HCT116 (cell line): ENCODE measurements around the gene DENND2A. TPM values are rescaled to one million over a fixed set of nuclear protein-coding genes. Genes with fewer than 3 reads are reported as not detected.

Source experiments
- ATAC-seq: fragments of 200-7000 bp; cut with Tn5 transposase; 2 replicates; pipeline ENCODE4 v1.9.1; 2020; ENCODE audit warnings: mild to moderate bottlenecking, moderate library complexity
- BruUV-seq: library from RNA; stranded (reverse); fragments of 400-500 nt; replicated peaks from 2 replicates; lab custom pipeline; 2021; lab: Mats Ljungman, UMichigan
- CTCF ChIA-PET: fragments of 300-600 bp; sonication (Branson Sonifier 250); formaldehyde crosslinking; loops from one replicate; lab custom pipeline; 2021; ENCODE audit warnings: antibody characterized with exemption; lab: Charles Lee
- POLR2A ChIA-PET: fragments of 300-600, 350-600 bp; sonication (Branson Sonifier 250); formaldehyde crosslinking; loops from one replicate; lab custom pipeline; 2021; ENCODE audit warnings: antibody characterized with exemption; lab: Charles Lee
- RAD21 ChIA-PET, 2 experiments: fragments of 300-600 bp; sonication (Branson Sonifier 250); formaldehyde crosslinking; loops; one replicate each; lab custom pipeline; 2023; ENCODE audit warnings: low total read pairs in 2 of 2; ENCODE audit not compliant: uncharacterized antibody in 2 of 2, unreplicated experiment in 2 of 2, low non-redundant PET in 1 of 2; lab: Charles Lee
- DNase-seq: peaks from one replicate; pipeline ENCODE4 v3.0.0-alpha.2; 2010; ENCODE audit warnings: low read depth, low spot score
- H2AFZ ChIP-seq: fragments of 200-600 bp; shearing (Covaris generic), sonication (generic); 2 replicates; pipeline ENCODE4 v1.6.1; 2017; ENCODE audit warnings: low read depth, mixed run types, mixed read lengths, antibody characterized with exemption, low read length; ENCODE audit not compliant: poor library complexity, severe bottlenecking
- H3K27ac ChIP-seq: 2 replicates; pipeline ENCODE4 v1.5.1; 2012; ENCODE audit warnings: low read depth, low read length
- H3K27me3 ChIP-seq: fragments of 200-600 bp; sonication (generic); 2 replicates; pipeline ENCODE4 v1.6.1; 2016; ENCODE audit warnings: mixed run types, low read length, mixed read lengths; ENCODE audit not compliant: insufficient read depth
- H3K36me3 ChIP-seq, 2 experiments: fragments of 200-500 bp in 1 of 2; fragments of 200-600 bp in 1 of 2; sonication (Bioruptor generic) in 1 of 2; sonication (generic) in 1 of 2; 2 replicates each; pipeline versions ENCODE4 v1.5.1 to v1.6.1; 2014 to 2016; ENCODE audit warnings: low read length in 2 of 2, inconsistent platforms in 1 of 2, mixed read lengths in 1 of 2, mixed run types in 1 of 2; ENCODE audit not compliant: insufficient read depth in 2 of 2, control insufficient read depth in 1 of 2
- H3K4me1 ChIP-seq, 2 experiments: fragments of 200-600 bp in 1 of 2; sonication (generic) in 1 of 2; 2 replicates each; pipeline versions ENCODE4 v1.5.1 to v1.6.1; 2012 to 2017; ENCODE audit warnings: low read length in 2 of 2, inconsistent platforms in 1 of 2, mild to moderate bottlenecking in 1 of 2, mixed read lengths in 1 of 2, mixed run types in 1 of 2, moderate library complexity in 1 of 2; ENCODE audit not compliant: insufficient read depth in 2 of 2, control insufficient read depth in 1 of 2
- H3K4me2 ChIP-seq: fragments of 200-600 bp; sonication (generic); 2 replicates; pipeline ENCODE4 v1.6.1; 2017; ENCODE audit warnings: mixed run types, low read length, mixed read lengths
- H3K4me3 ChIP-seq, 2 experiments: fragments of 200-600 bp in 1 of 2; sonication (generic) in 1 of 2; replicated peaks in 1 of 2; 2 replicates each; pipeline ENCODE4 v1.5.1; 2011 to 2016; ENCODE audit warnings: low read length in 2 of 2, control low read depth in 1 of 2, low read depth in 1 of 2, mild to moderate bottlenecking in 1 of 2, mixed read lengths in 1 of 2, mixed run types in 1 of 2
- H3K79me2 ChIP-seq: fragments of 200-600 bp; sonication (generic); 2 replicates; pipeline ENCODE4 v1.6.1; 2017; ENCODE audit warnings: mild to moderate bottlenecking, mixed run types, low read length, moderate library complexity, mixed read lengths; ENCODE audit not compliant: insufficient read depth
- H3K9ac ChIP-seq: fragments of 200-600 bp; sonication (generic); 2 replicates; pipeline ENCODE4 v1.6.1; 2016; ENCODE audit warnings: low read length, mixed read lengths
- H3K9me2 ChIP-seq: fragments of 200-600 bp; sonication (generic), shearing (Covaris generic); 2 replicates; pipeline ENCODE4 v1.6.1; 2017; ENCODE audit warnings: mixed run types, mild to moderate bottlenecking, moderate library complexity; ENCODE audit not compliant: insufficient read depth
- H3K9me3 ChIP-seq, 2 experiments: fragments of 200-500 bp in 1 of 2; fragments of 200-600 bp in 1 of 2; sonication (Bioruptor generic) in 1 of 2; sonication (generic) in 1 of 2; 2 replicates each; pipeline ENCODE4 v1.6.1; 2014 to 2017; ENCODE audit warnings: low read length in 2 of 2, mixed read lengths in 2 of 2, inconsistent platforms in 1 of 2, low read depth in 1 of 2, mild to moderate bottlenecking in 1 of 2, mixed run types in 1 of 2, moderate library complexity in 1 of 2; ENCODE audit not compliant: control insufficient read depth in 1 of 2, insufficient read depth in 1 of 2
- H4K20me1 ChIP-seq: fragments of 200-600 bp; sonication (generic), shearing (Covaris generic); 2 replicates; pipeline ENCODE4 v1.6.1; 2017; ENCODE audit warnings: mixed run types, mild to moderate bottlenecking, moderate library complexity; ENCODE audit not compliant: insufficient read depth
- CBX3 ChIP-seq: IDR thresholded peaks from 2 replicates; pipeline ENCODE4 v1.6.1; 2012; ENCODE audit warnings: low read depth
- CEBPB ChIP-seq: IDR thresholded peaks from 2 replicates; pipeline ENCODE4 v1.6.1; 2012; ENCODE audit warnings: low read depth
- EGR1 ChIP-seq: IDR thresholded peaks from 2 replicates; pipeline ENCODE4 v1.6.1; 2012; ENCODE audit warnings: low read depth
- ELF1 ChIP-seq: IDR thresholded peaks from 2 replicates; pipeline ENCODE4 v1.6.1; 2012; ENCODE audit warnings: low read depth, borderline replicate concordance
- EZH2 ChIP-seq: fragments of 200-600 bp; sonication (generic); IDR thresholded peaks from 2 replicates; pipeline ENCODE4 v1.6.1; 2017; ENCODE audit warnings: antibody characterized with exemption, mixed run types
- EZH2phosphoT487 ChIP-seq: fragments of 200-600 bp; IDR thresholded peaks from 2 replicates; pipeline ENCODE4 v1.6.1; 2018; ENCODE audit warnings: antibody characterized with exemption, borderline replicate concordance
- FOSL1 ChIP-seq: IDR thresholded peaks from 2 replicates; pipeline ENCODE4 v1.6.1; 2012; ENCODE audit warnings: low read depth
- JUND ChIP-seq: IDR thresholded peaks from 2 replicates; pipeline ENCODE4 v1.6.1; 2012
- POLR2A ChIP-seq: IDR thresholded peaks from 2 replicates; pipeline ENCODE4 v1.7.0; 2011; ENCODE audit warnings: borderline replicate concordance; ENCODE audit not compliant: insufficient read depth, insufficient read length; ENCODE audit errors: extremely low read depth
- POLR2AphosphoS5 ChIP-seq: IDR thresholded peaks from 2 replicates; pipeline ENCODE4 v1.6.1; 2011; ENCODE audit warnings: mild to moderate bottlenecking, low read depth, low read length, moderate library complexity
- RAD21 ChIP-seq: IDR thresholded peaks from 2 replicates; pipeline ENCODE4 v1.6.1; 2012; ENCODE audit warnings: low read depth, mild to moderate bottlenecking
- SIN3A ChIP-seq: IDR thresholded peaks from 2 replicates; pipeline ENCODE4 v1.6.1; 2012; ENCODE audit warnings: low read depth
- SP1 ChIP-seq: IDR thresholded peaks from 2 replicates; pipeline ENCODE4 v1.6.1; 2012; ENCODE audit warnings: low read depth
- SRF ChIP-seq: IDR thresholded peaks from 2 replicates; pipeline ENCODE4 v1.6.1; 2012; ENCODE audit warnings: low read depth
- YY1 ChIP-seq: IDR thresholded peaks from 2 replicates; pipeline ENCODE4 v1.6.1; 2011; ENCODE audit warnings: low read length, low read depth, moderate library complexity, mild to moderate bottlenecking; ENCODE audit not compliant: insufficient replicate concordance; ENCODE audit errors: extremely low read depth
- intact Hi-C: fragments of 100-400 bp; cut with micrococcal nuclease; formaldehyde crosslinking; loops from 2 replicates; pipeline ENCODE4 v1.10.0; 2022
- total RNA-seq: library from RNA; stranded (reverse); gene quantifications from one replicate; pipeline ENCODE4 v1.2.1, GENCODE V29; 2021; ENCODE audit not compliant: unreplicated experiment
- TF ChIP-seq, protein P1 (sequence below): IDR thresholded peaks from 2 replicates; pipeline ENCODE4 v1.6.1; 2012
- TF ChIP-seq, protein P2 (sequence below): IDR thresholded peaks from 2 replicates; pipeline ENCODE4 v1.6.1; 2012; ENCODE audit warnings: low read depth

Gene DENND2A
- total RNA-seq, 1 experiment from 2014 or later, result 0.12 TPM

DNA sequence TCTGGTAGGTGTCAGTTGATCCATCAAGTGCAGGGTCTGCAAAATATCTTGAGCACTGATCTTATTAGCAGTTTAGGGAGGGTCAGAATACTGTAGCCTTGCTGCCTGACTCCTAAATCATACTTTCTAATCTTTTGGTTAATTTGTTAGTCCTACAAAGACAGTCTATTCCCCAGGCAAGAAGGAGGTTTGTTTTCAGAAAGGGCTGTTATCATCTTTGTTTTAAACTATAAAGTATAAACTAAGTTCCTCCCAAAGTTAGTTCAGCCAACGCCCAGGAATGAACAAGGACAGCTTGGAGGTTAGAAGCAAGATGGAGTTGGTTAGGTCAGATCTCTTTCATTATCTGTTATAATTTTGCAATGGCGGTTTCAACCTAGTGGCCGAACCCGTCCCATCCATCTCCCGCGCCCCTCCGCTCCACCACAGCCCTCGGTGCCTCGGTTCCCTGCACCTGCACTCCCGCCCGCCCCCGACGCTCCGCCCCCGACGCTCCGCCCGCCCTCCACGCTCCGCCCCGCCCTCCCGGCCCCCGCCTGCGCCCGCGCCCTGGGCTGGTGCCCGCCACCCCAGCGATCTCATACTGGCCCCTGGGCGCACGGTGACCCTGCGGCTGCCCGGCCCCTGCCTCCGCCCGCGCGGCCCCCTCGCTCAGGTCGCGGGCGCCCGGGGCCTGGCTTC, 31.9 kb upstream of the DENND2A start, which contains the start of gene ADCK2:
TSS of gene ADCK2 (plus strand) at position 564 of the 681 bp plus-strand sequence. CDS start 386 bp downstream, outside the sequence.
- no peak for DNase-seq
- peaks cover 9 to 27% of the 10 kb centered on the region in 2 experiments for H3K4me1 ChIP-seq
- RAD21 ChIA-PET, result no interaction called here
- no peaks in the 10 kb centered on the region for H3K9me2 ChIP-seq
- peak within 1 kb of the TSS; percentile 78 for H2AFZ ChIP-seq
- peak within 1 kb of the TSS; percentile 97 for H3K4me2 ChIP-seq
- peak within 1 kb of the TSS; percentile 52 to 66 for H3K4me3 ChIP-seq
- no peaks in the 10 kb centered on the region for H3K36me3 ChIP-seq
- POLR2A ChIA-PET, result no interaction called here
- CTCF ChIA-PET, result interaction anchor here (0.8 to 1.0 kb wide), 2 partner anchors 139 to 155 kb away, joined by 3 read pairs; no protein-coding TSS in a partner anchor
- H3K79me2 ChIP-seq, result no peaks in the 10 kb centered on the region
- ATAC-seq, result peak; percentile 82
- TF ChIP-seq FOSL1 (no peak), POLR2AphosphoS5 (peak; percentile 77)
- TF ChIP-seq, protein P1, sequence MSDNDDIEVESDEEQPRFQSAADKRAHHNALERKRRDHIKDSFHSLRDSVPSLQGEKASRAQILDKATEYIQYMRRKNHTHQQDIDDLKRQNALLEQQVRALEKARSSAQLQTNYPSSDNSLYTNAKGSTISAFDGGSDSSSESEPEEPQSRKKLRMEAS, result peak; percentile 4; the same call in 1 of the 2 replicates
- no peaks in the 10 kb centered on the region for H4K20me1 ChIP-seq
- no peaks in the 10 kb centered on the region for H3K27me3 ChIP-seq
- BruUV-seq, result no TSS peak
- intact Hi-C loops, result loop anchor here (5.0 kb wide), 1 partner anchor 860 kb away; no protein-coding TSS in a partner anchor
- peak within 1 kb of the TSS; percentile 59 for H3K9ac ChIP-seq
- H3K9me3 ChIP-seq, result no peaks in the 10 kb centered on the region
- peak within 1 kb of the TSS; percentile 87 for H3K27ac ChIP-seq

DNA sequence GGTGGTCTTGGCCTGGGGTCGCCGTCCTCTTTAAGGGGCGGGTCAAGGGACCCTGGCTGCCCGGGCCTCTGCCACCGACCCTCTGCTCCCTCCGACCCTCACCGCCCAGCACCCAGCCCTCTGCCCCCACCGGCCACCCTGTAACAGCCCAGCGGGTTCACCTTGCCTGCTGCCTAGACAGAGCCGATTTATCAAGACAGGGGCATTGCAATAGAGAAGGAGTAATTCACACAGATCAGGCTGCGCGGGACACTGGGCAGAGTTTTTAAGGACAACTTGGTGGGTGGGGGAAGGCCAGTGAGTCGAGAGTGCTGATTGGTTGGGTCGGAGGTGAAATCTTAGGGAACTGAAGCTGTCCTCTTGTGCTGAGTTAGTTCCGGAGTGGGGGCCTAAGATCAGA, 31.4 kb upstream of the DENND2A start:
- H3K27ac ChIP-seq, result no peak overlapping the region
- RAD21 ChIA-PET, result no interaction called here
- no peak for TF ChIP-seq SP1
- TF ChIP-seq, protein P1, result no peak
- TF ChIP-seq RAD21, result no peak
- TF ChIP-seq JUND, result no peak
- no peak for TF ChIP-seq SRF
- no peak for TF ChIP-seq FOSL1
- TF ChIP-seq EGR1, result no peak
- TF ChIP-seq EZH2phosphoT487, result no peak
- TF ChIP-seq, protein P2, sequence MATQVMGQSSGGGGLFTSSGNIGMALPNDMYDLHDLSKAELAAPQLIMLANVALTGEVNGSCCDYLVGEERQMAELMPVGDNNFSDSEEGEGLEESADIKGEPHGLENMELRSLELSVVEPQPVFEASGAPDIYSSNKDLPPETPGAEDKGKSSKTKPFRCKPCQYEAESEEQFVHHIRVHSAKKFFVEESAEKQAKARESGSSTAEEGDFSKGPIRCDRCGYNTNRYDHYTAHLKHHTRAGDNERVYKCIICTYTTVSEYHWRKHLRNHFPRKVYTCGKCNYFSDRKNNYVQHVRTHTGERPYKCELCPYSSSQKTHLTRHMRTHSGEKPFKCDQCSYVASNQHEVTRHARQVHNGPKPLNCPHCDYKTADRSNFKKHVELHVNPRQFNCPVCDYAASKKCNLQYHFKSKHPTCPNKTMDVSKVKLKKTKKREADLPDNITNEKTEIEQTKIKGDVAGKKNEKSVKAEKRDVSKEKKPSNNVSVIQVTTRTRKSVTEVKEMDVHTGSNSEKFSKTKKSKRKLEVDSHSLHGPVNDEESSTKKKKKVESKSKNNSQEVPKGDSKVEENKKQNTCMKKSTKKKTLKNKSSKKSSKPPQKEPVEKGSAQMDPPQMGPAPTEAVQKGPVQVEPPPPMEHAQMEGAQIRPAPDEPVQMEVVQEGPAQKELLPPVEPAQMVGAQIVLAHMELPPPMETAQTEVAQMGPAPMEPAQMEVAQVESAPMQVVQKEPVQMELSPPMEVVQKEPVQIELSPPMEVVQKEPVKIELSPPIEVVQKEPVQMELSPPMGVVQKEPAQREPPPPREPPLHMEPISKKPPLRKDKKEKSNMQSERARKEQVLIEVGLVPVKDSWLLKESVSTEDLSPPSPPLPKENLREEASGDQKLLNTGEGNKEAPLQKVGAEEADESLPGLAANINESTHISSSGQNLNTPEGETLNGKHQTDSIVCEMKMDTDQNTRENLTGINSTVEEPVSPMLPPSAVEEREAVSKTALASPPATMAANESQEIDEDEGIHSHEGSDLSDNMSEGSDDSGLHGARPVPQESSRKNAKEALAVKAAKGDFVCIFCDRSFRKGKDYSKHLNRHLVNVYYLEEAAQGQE, result no peak
- no peak for TF ChIP-seq SIN3A
- TF ChIP-seq ELF1, result no peak
- no peak for TF ChIP-seq EZH2
- no peak for TF ChIP-seq CEBPB
- TF ChIP-seq YY1, result no peak
- no peak for TF ChIP-seq CBX3
- no peak for TF ChIP-seq POLR2AphosphoS5
- TF ChIP-seq POLR2A, result no peak
- intact Hi-C loops, result loop anchor here (5.0 kb wide), 1 partner anchor 860 kb away; no protein-coding TSS in a partner anchor
- ATAC-seq (no peak), DNase-seq (no peak)
- no peaks in the 10 kb centered on the region for H3K36me3 ChIP-seq
- peak overlapping the region; percentile 78 for H2AFZ ChIP-seq
- no peak overlapping the region for H3K9ac ChIP-seq
- H3K27me3 ChIP-seq, result no peaks in the 10 kb centered on the region
- BruUV-seq, result no TSS peak
- no peaks in the 10 kb centered on the region for H4K20me1 ChIP-seq
- H3K9me3 ChIP-seq, result no peaks in the 10 kb centered on the region
- no peak overlapping the region for H3K4me3 ChIP-seq
- peak overlapping the region; percentile 97 for H3K4me2 ChIP-seq
- peaks cover 9 to 27% of the 10 kb centered on the region in 2 experiments for H3K4me1 ChIP-seq
- no peaks in the 10 kb centered on the region for H3K9me2 ChIP-seq
- H3K79me2 ChIP-seq, result no peaks in the 10 kb centered on the region
- CTCF ChIA-PET, result no interaction called here
- POLR2A ChIA-PET, result no interaction called here
